ENCODE measurements around the gene TNKS2. TPM values are rescaled to one million over a fixed set of nuclear protein-coding genes. Genes with fewer than 3 reads are reported as not detected.

The TNKS2 gene
- total RNA-seq, 2 donors from 2014 or later = 38.5 to 43.2 TPM

GRCh38 chr10:91761721-91762120 lies 36.5 kb upstream of the TNKS2 start:
- Histone ChIP-seq H3K4me3 (no peak overlapping the region), H3K36me3 (no peaks in the 10 kb centered on the region), H3K4me1 (replicated peaks) (no peaks in the 10 kb centered on the region), H3K9me3 (no peaks in the 10 kb centered on the region), H3K27ac (no peak overlapping the region), H3K27me3 (replicated peaks; ENCODE audit: insufficient read depth) (no peaks in the 10 kb centered on the region)
- 20% methylated on average over 1 of the region's 1 CpG for WGBS
- TF ChIP-seq CTCF (IDR thresholded peaks at IDR 0.05) (no peak), POLR2A (IDR thresholded peaks at IDR 0.05) (no peak), POLR2AphosphoS5 (IDR thresholded peaks at IDR 0.05) (no peak)
- no peak for DNase-seq (ENCODE audit: low spot score)
- intact Hi-C loops (cut with DNase I) = no loop called here

- H3K27me3 ChIP-seq (replicated peaks; ENCODE audit: insufficient read depth) = no peaks in the 10 kb centered on the region
- 53% methylated on average over 1 of the region's 1 CpG for WGBS
- H3K4me1 ChIP-seq (replicated peaks) = no peaks in the 10 kb centered on the region
- H3K9me3 ChIP-seq = no peaks in the 10 kb centered on the region
- no peak overlapping the region for H3K4me3 ChIP-seq
- TF ChIP-seq POLR2AphosphoS5 (IDR thresholded peaks at IDR 0.05) (no peak), POLR2A (IDR thresholded peaks at IDR 0.05) (no peak), CTCF (IDR thresholded peaks at IDR 0.05) (no peak)
- DNase-seq (ENCODE audit: low spot score) = no peak
- intact Hi-C loops (cut with DNase I) = no loop called here
- H3K36me3 ChIP-seq = no peaks in the 10 kb centered on the region
- no peak overlapping the region for H3K27ac ChIP-seq
Measured at GRCh38 chr10:91762878-91763277, 35.3 kb upstream of the TNKS2 start.

- intact Hi-C loops (cut with DNase I) = no loop called here
- no peak for TF ChIP-seq POLR2AphosphoS5 (IDR thresholded peaks at IDR 0.05)
- no peak for TF ChIP-seq CTCF (IDR thresholded peaks at IDR 0.05)
- TF ChIP-seq POLR2A (IDR thresholded peaks at IDR 0.05) = no peak
- no peak for DNase-seq (ENCODE audit: low spot score)
- Histone ChIP-seq H3K4me1 (replicated peaks) (no peaks in the 10 kb centered on the region), H3K4me3 (no peak overlapping the region), H3K27ac (no peak overlapping the region), H3K27me3 (replicated peaks; ENCODE audit: insufficient read depth) (no peaks in the 10 kb centered on the region), H3K9me3 (no peaks in the 10 kb centered on the region), H3K36me3 (no peaks in the 10 kb centered on the region)
- WGBS = 89% methylated on average over 7 of the region's 7 CpGs
Measured at GRCh38 chr10:91766676-91767075, 31.6 kb upstream of the TNKS2 start.

- Histone ChIP-seq H3K4me3 (no peak overlapping the region), H3K9me3 (no peaks in the 10 kb centered on the region), H3K4me1 (replicated peaks) (no peaks in the 10 kb centered on the region), H3K36me3 (no peaks in the 10 kb centered on the region), H3K27me3 (replicated peaks; ENCODE audit: insufficient read depth) (no peaks in the 10 kb centered on the region), H3K27ac (no peak overlapping the region)
- WGBS = 94% methylated on average over 3 of the region's 3 CpGs
- no peak for TF ChIP-seq CTCF (IDR thresholded peaks at IDR 0.05)
- no peak for TF ChIP-seq POLR2A (IDR thresholded peaks at IDR 0.05)
- no peak for TF ChIP-seq POLR2AphosphoS5 (IDR thresholded peaks at IDR 0.05)
- DNase-seq (ENCODE audit: low spot score) = no peak
- intact Hi-C loops (cut with DNase I) = no loop called here
Measured at GRCh38 chr10:91768123-91768522, 30.1 kb upstream of the TNKS2 start.

GRCh38 chr10:91771907-91772306 lies 26.3 kb upstream of the TNKS2 start:
- H3K27ac ChIP-seq = no peak overlapping the region
- no peak overlapping the region for H3K4me3 ChIP-seq
- whole genome bisulfite sequencing = 71% methylated on average over 1 of the region's 1 CpG
- H3K36me3 ChIP-seq = no peaks in the 10 kb centered on the region
- H3K4me1 ChIP-seq (replicated peaks) = no peaks in the 10 kb centered on the region
- no peaks in the 10 kb centered on the region for H3K27me3 ChIP-seq (replicated peaks; ENCODE audit: insufficient read depth)
- intact Hi-C loops (cut with DNase I) = no loop called here
- DNase-seq (ENCODE audit: low spot score) = no peak
- no peaks in the 10 kb centered on the region for H3K9me3 ChIP-seq
- TF ChIP-seq POLR2A (IDR thresholded peaks at IDR 0.05) (no peak), POLR2AphosphoS5 (IDR thresholded peaks at IDR 0.05) (no peak), CTCF (IDR thresholded peaks at IDR 0.05) (no peak)

Measured in prostate gland (tissue), 2 donors.